NCI-H2107 (cell line): Measurements from ENCODE around the gene VPS39.

Experiments used
- DNase-seq: peaks from one replicate; lab custom pipeline; 2025; lab: John Stamatoyannopoulos, UW

The VPS39 gene

DNA sequence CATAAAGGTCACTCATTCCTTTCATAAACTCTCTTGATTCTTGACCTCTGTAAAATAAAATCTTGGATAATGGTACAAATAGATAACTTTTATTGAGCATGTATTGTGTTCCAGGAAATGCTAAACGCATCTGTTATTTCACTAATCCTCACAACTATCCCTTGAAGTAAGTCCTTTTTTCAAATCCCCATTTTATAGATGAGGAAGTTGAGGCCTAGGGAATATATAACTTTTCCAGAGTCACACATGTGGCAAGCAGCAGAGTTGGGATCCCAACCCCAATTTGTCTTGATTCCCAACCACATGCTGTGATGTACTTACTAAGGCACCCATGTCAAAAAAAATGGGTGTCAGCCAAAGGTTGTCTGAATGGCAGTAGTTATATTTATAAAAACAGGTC, 6.3 kb downstream of the VPS39 start:
- no peak for DNase-seq

DNA sequence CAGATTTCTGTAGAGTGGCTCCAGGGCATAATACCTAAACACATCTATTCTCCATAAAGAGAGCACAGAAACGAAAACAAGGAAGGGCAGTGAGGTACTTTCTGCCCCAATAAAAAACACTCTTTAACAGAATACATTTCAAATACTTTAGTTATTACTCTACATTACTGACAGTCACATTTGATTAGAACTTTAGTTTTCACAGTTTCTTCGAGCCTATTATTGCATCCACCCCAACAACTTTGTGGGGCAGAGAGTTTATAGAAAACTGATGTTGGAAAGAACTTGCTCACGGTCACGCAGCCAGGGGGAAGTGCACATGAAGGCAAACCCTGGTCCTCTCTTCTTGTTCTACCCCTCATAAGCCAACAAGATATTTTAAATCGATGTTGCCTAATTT, 9.0 kb downstream of the VPS39 start:
- DNase-seq = no peak

DNA sequence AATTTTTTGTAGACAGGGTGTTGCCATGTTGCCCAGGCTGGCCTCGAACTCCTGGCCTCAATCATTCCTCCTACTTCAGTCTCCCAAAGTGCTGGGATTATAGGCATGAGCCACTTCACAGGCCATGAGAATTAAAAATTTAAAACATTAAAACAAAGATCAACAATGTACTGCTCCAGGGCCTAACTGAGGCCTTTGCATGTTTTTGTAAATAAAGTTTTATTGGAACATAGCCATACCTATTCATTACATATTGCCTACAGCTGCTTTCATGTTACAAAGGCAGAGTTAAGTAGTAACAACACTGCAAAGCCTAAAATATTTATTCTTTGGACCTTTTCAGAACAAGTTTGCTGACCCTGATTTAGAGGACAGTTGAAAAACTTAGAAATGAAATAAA, 9.6 kb downstream of the VPS39 start:
- DNase-seq = no peak

DNA sequence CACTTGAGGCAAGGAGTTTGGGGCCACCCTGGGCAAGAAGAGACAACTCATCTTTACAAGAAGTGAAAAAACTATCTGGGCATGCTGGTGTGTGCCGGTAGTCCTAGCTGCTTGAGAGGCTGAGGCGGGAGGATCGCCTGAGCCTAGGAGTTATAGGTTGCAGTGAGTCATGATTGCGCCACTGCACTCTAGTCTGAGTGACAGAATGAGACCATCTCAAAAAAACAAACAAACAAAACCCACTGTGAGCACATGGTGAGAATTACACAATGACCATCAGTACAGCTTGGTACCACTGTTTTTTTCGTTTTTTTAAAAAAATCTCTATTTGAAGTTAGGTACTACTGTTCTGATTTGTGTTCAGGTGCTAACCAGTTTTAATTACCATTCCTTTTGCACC, 13.6 kb downstream of the VPS39 start:
- no peak for DNase-seq

DNA sequence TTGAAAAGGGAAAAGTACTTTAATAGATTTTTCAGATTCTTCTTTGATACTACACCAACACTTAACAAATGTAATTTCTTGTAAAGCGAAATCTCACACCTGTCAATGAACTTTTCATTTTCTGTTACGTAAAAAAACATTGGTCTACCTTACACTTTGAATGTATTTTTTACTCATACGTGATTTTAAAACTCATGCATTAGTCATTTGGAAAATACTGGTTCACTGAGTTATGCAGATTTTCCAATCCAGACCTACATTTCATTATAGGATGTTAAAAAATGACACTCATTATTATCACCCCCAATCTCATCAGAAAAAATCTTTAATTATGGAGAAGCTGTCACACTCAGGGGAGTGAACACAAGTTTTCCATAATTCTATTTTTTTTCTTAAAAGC, 14.7 kb downstream of the VPS39 start:
- DNase-seq = no peak

DNA sequence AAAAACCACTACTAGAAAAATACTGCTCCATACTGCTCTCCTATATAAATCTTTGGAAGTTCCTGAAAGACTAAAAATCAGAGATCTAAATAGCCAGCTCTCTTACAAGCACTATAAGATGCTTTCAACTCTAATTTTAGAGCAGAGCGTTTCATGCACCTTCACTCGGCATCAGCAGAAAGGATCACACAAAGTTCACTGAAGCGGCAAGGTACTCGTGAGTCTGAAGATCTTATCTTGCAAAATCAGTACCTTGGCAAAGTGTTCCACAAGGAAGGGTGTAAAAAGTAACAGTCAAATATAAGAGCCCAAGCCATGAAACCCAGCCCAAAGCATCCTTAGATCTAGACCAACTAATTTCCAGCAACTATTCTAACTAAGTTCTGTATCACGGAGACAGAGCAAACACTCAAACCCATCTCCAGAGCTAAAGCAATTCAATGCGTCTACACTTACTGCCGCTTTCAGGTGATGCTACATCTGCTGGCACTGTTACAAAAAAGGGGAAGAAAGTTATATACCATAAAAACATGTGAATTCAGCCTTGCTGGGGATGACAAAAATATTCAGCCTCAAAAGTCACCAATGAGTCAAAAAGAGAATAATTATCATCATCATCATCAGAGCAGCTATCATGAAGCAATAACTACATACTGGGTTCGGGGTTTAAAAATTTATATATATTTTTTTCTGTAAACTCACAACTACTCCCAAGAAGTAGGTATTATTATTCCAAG, 16.3 kb downstream of the VPS39 start:
- no peak for DNase-seq

DNA sequence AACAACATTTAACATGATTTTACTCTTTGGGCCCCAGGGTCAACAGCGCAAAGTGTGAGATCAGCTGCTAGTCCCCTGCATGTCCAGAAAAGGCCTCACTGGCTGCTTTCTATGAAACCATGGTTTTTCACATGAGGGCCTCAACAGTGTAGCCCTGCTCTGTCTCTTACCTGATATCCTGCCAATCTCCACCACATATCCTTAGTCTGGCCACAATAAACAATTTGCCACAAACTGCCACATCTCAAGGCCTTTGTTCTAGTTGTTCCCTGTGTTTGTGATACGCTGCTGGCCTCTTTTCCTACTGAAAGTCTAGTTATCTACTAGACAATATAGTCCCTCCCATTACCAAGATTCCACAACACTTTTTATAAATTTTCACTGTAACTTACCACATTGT, 17.7 kb downstream of the VPS39 start:
- DNase-seq = no peak

DNA sequence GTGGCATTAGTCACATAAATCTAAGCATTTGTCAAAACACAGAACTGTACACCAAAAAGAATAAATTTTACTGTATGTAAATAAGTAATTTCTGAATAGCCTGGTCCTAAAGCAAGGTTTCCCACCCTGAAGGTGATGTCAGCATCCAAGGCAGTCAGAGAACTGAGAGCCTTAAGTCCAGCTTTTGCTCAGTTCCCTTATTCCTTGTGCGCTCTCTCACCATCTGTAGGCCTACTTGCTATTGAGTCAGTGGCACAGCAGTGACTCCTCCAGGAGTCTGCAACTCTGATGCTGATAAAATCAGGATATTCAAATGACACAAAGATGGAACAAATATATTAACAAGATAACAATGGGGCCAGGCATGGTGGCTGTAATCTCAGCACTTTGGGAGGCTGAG, 22.3 kb downstream of the VPS39 start:
- no peak for DNase-seq

DNA sequence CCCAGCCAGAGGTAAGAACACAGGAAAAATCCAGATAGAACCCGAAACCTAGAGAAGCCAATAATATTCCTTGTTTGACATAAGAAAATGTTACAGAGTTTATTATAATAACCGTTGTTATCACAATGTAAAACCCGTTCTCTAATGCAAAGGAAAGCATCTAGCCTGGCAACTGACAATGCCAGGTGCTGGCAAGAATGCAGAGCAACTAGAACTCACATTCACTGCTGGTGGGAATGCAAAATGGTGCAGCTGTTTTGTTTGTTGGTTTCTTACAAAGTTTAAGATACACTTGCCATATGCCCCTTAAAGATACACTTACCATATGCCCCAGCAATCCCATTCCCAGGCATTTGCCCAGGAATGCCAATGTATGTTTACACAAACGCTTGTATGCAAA, 23.4 kb downstream of the VPS39 start:
- no peak for DNase-seq

DNA sequence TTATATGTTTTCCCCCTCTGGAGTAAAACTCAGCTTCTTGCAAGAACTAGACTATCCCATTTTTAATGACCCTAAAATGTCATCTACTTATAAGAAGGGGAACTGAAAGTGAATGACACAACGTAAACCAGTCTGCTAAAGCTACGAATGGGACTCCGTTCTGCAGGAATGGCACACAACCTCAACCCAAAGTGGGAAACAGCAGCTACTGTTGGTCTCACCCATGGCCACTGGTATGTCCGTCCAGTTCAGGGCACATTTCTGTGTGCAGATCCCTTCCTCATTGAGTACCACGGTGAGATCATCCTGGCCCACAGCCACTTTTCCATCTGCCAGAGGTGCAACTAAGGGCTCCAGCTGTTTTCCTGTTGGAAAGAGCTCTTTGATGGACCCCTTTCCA, 23.8 kb downstream of the VPS39 start:
- DNase-seq = no peak

DNA sequence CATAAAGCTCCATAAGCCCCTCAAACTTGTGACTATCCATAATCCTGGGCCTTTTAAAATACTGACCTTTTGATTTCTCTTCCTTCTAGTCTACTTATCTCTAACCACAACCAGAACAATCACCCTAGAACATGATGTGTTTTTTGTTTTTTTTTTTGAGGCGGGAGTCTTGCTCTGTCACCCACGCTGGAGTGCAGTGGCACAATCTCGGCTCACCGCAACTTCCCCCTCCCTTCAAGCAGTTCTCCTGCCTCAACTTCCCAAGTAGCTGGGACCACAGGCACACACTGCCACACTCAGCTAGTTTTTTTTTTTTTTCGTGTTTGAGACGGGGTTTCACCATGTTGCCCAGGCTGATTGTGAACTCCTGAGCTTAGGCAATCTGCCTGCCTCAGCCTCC, 25.1 kb downstream of the VPS39 start:
- no peak for DNase-seq

DNA sequence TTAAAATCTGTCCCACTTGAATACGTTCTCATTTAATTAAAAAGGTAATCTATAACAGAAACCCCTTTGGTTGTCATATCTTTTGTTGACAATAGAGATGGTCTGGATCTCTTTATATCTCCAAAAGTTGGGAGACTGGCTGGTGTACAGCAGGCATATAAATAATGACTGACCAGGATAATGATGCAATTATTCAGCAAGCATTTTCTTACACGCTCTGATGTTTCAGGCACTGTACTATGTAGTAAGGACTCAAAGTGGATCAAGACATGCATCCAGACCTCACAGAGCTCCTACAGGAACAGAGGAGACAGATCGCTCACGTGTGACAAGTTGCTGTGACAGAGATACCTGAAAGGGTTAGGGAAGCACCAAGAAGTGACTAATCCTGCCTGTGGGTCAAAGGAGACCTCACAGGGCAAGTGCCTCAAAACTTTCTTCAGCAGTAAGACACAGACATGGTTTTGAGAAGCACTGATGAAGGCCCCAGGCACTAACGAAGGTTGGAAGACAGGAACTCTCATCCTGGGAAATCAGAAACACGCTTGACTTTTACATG, 25.7 kb downstream of the VPS39 start:
- no peak for DNase-seq

DNA sequence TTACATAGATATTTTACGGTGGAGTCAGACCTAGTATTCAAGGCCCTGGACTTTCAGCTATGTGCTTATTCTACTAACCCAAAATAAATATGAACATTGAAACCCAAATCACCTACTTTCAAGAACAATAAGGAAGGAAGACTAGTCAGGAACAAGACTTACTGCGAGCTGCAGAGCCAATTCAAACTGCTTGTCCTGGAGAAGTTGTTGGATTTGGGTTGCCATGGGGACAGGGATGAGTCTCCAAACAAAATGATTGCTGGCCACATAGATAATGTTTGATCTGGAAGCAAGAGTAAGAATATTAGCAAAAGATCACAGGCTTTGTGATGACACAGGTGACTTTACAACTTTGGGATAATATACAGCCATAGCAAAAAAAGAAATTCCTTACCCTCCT, 30.0 kb downstream of the VPS39 start:
- no peak for DNase-seq

DNA sequence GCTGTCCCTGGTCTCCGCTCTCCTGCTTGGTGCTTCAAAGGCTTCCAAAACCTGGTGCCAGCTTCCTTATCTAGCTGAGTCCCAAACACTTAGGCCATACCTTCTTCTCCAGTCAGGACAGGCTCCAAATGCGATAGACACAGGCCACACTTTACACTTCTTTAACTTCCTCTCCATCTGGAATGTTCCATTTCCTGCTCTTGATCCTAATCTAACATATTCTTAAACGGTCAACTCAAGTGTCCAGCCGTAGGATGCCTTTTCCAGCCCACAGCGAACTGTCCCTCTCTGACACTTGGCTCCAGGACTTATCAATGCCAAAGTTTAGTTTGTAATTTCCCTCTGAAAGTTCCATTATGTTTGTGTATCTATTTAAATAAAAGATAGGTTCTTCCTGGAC, 32.4 kb downstream of the VPS39 start:
- no peak for DNase-seq

DNA sequence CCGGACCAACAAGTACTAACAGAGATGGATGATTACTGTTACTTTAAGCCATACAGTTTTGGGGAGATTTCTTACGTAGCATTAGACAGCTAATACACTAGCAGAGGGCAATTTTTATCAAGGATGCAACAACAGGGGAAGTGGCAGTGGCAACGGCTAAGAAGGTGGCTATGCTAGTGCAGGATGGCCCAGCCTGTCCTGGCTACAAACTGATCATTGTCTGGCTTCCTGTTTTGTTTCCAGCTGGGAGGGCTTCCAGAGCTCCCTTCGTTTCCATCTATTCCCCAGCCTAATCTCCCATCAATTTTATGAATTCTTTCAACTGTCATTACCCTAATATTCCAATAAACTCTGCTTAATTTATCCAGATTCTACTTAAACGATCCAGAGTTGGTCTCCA, 35.6 kb downstream of the VPS39 start:
- no peak for DNase-seq

DNA sequence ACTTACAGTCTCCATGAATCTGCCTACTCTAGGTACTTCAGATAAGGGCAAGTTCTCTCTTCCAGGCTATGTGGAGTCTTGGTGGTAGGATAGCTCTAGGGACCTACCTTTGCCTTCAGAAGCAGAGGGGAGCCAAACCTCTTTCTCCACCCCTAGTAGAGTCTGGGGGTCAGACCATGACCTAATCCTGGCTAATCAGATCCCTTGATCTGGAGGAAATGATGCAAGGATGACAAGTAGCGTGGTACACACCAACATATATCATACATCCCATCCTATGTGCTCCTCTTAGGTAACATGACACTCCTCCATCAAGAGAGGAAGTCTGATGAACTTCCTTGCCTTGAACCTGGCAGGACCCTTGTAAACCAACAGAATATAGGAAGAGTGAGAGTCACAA, 36.3 kb downstream of the VPS39 start:
- DNase-seq = no peak

DNA sequence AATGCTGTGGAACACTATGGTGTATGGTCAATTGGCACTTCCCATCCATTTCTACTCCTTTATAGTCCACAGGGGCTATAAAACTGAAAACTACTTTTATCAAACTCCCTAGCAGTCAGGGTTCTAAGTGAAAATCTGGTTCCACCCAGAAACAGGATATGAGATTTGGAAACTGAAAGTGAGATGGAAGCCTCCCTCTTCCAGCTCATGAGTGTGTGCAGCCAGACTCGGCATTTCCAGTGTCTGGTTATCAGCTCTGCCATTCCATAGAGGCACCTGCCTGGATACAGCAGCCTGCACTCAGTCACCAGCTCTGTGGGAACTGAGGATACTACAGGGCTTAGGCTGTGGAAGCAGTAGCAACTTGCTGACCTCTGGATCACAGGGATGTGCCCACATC, 37.0 kb downstream of the VPS39 start:
- no peak for DNase-seq

DNA sequence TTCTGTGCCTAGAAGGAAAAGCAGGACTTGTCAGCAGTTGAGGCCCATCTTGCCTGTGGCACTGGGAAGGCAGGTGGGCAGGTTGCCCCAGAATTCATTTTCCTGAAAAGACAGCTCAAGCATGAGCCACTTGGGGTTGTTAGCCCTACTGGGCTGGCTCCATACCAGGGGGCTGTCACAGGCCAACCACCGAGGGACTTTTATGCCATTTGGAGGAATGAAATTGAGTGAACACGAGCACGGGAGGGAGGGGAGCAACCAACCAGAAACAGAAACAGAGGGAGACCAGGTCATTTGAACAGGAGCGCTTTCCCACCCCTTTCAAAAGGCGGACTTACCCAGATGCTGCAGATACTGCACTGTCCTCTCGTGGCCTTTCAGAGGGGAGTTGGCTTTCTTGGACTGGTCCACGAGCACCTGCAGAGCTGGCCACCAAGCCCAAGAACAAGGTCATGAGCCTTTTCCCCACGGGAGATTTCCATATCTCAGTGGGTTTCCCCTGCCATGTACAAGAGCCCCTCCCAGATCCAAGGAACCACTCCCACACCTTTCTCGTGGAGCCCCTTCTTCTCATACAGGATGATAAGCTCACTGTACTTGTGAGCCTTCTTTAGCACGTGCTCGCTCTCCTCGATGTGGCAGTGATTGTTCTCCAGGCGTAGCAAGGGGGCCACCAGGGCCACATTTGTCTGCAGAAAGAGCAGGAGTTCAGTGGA, 41.7 kb downstream of the VPS39 start:
- no peak for DNase-seq

DNA sequence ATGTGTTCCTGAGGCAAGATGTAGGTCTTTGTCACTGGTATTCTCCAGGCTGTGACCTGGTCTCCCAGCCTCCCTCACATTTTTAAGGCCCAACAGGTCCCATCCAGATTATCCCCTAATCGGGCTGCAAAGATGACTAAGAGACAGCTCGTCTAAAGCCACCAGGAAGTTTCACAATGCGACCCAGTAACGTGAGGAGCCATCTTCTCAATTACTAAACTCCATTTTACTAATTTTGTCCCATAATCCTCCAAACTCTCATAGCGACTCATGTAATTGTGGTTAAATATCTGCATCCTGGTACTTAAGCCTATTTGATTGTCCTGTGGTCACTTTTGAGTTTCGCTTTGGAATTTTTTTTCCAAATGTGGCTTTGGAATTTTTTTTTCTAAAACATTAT, 43.0 kb downstream of the VPS39 start:
- no peak for DNase-seq

DNA sequence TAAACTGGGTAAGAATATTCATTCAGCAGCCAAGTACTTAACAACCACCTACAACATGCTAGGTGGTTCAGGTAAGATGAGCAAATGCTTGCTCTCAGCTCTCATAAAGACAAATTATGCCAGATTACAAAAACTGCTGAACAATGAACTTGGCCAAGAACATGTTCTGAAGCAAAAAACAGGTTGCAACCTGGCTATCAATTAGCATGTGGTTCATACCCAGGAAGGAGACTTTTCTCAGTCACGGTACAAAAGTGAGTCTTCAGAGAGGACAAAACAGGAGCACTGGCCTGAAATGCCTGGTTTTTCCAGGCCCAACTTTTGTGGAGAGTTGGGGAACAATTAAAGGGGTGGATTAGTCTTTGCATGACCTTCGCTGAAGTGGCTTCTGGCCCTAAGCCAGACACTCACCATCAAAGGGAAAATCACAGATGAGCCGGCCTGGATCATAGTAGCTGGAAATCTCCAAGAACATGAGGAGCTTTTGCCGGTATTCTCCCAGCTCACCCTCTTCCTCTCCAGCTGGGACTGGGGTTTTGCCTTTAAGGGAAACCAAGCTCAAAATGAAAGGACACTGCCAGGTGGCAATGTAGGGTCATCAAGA, 44.1 kb downstream of the VPS39 start:
- no peak for DNase-seq

DNA sequence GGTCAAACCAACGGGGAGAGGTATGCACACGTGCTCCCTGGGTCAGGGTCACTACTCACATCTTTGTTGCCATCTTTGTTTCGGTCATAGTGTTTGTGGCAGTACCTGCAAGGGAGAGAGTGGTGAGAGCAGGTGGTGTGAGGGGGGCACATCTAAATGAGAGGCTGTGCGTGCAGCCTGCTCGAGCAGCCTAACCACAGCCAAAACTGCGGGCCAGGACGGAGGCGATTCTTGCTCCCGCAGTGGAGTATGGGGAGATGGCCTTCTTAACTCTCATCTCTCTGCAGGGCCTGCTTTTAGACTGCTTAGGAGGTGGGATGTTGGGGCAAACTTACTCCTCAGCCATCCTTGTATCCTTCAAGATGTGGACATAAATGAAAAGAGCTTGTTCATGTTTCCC, 44.8 kb downstream of the VPS39 start:
- no peak for DNase-seq

DNA sequence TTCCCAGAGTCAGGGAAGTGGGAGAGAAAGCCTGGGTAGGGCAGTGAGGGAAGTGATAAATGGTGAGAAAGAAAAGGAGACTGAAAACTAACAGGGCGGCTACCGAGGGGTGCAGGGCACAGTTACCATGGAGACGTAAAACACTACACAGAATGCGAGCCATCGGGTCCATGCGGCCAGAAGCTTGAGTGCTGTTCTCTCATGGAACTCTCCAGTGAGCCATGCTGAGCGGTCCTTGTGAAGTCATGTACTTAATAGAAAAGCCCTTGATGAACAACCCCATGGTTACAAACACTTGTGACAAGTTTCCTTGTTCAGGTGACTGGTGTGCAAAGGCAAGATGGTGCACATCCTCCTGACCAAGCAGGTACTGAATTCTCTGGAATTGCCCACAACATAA, 48.0 kb downstream of the VPS39 start:
- DNase-seq = no peak

DNA sequence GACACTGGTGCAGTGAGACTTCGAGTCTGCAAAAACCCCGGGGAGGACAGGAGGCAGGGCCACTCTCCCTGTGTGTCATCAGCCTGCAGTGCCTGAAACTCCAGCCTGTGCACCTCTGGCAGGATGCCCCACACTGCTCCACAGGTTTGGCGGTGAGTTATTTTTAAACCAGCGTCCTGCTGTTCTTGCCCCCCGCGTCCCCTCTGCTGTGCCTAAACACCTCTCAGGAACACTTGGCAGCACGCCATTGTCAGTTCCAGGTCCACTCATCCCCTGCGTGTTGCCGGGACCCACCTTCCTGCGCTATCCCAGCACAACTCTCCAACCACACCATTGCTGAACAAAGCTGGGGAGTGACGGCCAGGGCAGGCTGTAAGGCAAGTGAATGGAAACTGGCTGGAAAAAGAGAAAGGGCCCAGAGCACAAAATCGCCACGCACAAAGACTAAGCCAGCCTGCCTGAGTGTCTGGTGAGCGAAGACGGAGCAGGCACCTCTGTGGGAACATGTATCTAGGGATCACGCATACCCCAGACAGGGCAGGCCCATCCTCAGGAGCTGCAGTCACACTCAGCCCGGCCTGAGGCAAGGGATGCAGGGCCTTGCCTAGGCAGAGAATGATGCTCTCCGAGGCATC, 48.6 kb downstream of the VPS39 start:
- no peak for DNase-seq
